SK-N-SH treated with all-trans-retinoic acid at 6 μM for 48 hours (cell line): ENCODE data around the gene TAF1L.

Experiments
- ATAC-seq: fragments of 200-7000 bp; cut with Tn5 transposase; 3 replicates; pipeline ENCODE4 v1.9.1; 2020; ENCODE audit warnings: mild to moderate bottlenecking, moderate library complexity
- ARNTL ChIP-seq: fragments of 450-650 bp; formaldehyde crosslinking; IDR thresholded peaks from 2 replicates; pipeline ENCODE4 v1.5.0; 2020; ENCODE audit warnings: low read depth, mild to moderate bottlenecking, moderate library complexity, borderline replicate concordance
- BACH2 ChIP-seq: fragments of 250-450 bp; sonication (Bioruptor Pico); IDR thresholded peaks from 2 replicates; pipeline ENCODE4 v1.9.0; 2021; ENCODE audit warnings: mild to moderate bottlenecking, borderline replicate concordance
- CREB5 ChIP-seq: fragments of 250-450 bp; sonication (Bioruptor Pico); IDR thresholded peaks from 2 replicates; pipeline ENCODE4 v1.5.1; 2020; ENCODE audit warnings: low read depth, mild to moderate bottlenecking, moderate library complexity
- CSDC2 ChIP-seq: fragments of 250-450 bp; sonication (Bioruptor Pico); IDR thresholded peaks from 2 replicates; pipeline ENCODE4 v1.5.0; 2020; ENCODE audit warnings: mild to moderate bottlenecking, moderate library complexity
- CSRNP3 ChIP-seq: fragments of 250-450 bp; sonication (Bioruptor Pico); IDR thresholded peaks from 2 replicates; pipeline ENCODE4 v1.5.1; 2021; ENCODE audit warnings: mild to moderate bottlenecking, moderate library complexity
- ESRRG ChIP-seq: fragments of 250-450 bp; sonication (Bioruptor Pico); IDR thresholded peaks from 2 replicates; pipeline ENCODE4 v1.6.1; 2021; ENCODE audit warnings: mild to moderate bottlenecking
- ISL1 ChIP-seq: fragments of 250-450 bp; sonication (Bioruptor Pico); IDR thresholded peaks from 2 replicates; pipeline ENCODE4 v2.1.2; 2022; ENCODE audit warnings: mild to moderate bottlenecking, moderate library complexity
- OSR1 ChIP-seq: fragments of 250-450 bp; sonication (Bioruptor Pico); IDR thresholded peaks from 2 replicates; pipeline ENCODE4 v1.8.0; 2022; ENCODE audit warnings: moderate library complexity, mild to moderate bottlenecking, inconsistent platforms
- PATZ1 ChIP-seq: fragments of 250-450 bp; sonication (Bioruptor Pico); IDR thresholded peaks from 2 replicates; pipeline ENCODE4 v1.8.0; 2020; ENCODE audit warnings: mild to moderate bottlenecking, moderate library complexity, borderline replicate concordance
- POU6F1 ChIP-seq: fragments of 250-450 bp; sonication (Bioruptor Pico); IDR thresholded peaks from 2 replicates; pipeline ENCODE4 v1.8.0; 2021; ENCODE audit warnings: low read depth, mild to moderate bottlenecking, moderate library complexity, borderline replicate concordance
- PPARA ChIP-seq: fragments of 250-450 bp; sonication (Bioruptor Pico); IDR thresholded peaks from 2 replicates; pipeline ENCODE4 v1.5.0; 2020; ENCODE audit warnings: mild to moderate bottlenecking, borderline replicate concordance
- RARB ChIP-seq: fragments of 250-450 bp; sonication (Bioruptor Pico); IDR thresholded peaks from 2 replicates; pipeline ENCODE4 v1.8.0; 2021; ENCODE audit warnings: mild to moderate bottlenecking, moderate library complexity
- TCF4 ChIP-seq: fragments of 250-450 bp; sonication (Bioruptor Pico); IDR thresholded peaks from 2 replicates; pipeline ENCODE4 v1.8.0; 2021; ENCODE audit warnings: mild to moderate bottlenecking, moderate library complexity, borderline replicate concordance
- TOX ChIP-seq: fragments of 250-450 bp; sonication (Bioruptor Pico); IDR thresholded peaks from 2 replicates; pipeline ENCODE4 v1.8.0; 2021; ENCODE audit warnings: mild to moderate bottlenecking, moderate library complexity, borderline replicate concordance
- TSHZ2 ChIP-seq: fragments of 250-450 bp; sonication (Bioruptor Pico); IDR thresholded peaks from 2 replicates; pipeline ENCODE4 v1.5.0; 2020; ENCODE audit warnings: mild to moderate bottlenecking, moderate library complexity
- ZC3H10 ChIP-seq: fragments of 250-450 bp; sonication (Bioruptor Pico); IDR thresholded peaks from 2 replicates; pipeline ENCODE4 v1.5.1; 2021; ENCODE audit warnings: mild to moderate bottlenecking, moderate library complexity
- ZFP3 ChIP-seq: fragments of 250-450 bp; sonication (Bioruptor Pico); IDR thresholded peaks from 2 replicates; pipeline ENCODE4 v1.5.0; 2020; ENCODE audit warnings: mild to moderate bottlenecking, moderate library complexity
- ZFP30 ChIP-seq: fragments of 450-650 bp; formaldehyde crosslinking; IDR thresholded peaks from 2 replicates; pipeline ENCODE4 v1.5.0; 2022; ENCODE audit warnings: mild to moderate bottlenecking, moderate library complexity
- ZNF565 ChIP-seq: fragments of 450-650 bp; formaldehyde crosslinking; conservative IDR thresholded peaks from 2 replicates; pipeline ENCODE4 v1.5.0; 2020; ENCODE audit warnings: low read depth, mild to moderate bottlenecking, moderate library complexity
- ZNF70 ChIP-seq: fragments of 450-650 bp; formaldehyde crosslinking; IDR thresholded peaks from 2 replicates; pipeline ENCODE4 v1.5.0; 2020; ENCODE audit warnings: mild to moderate bottlenecking, moderate library complexity
- ZNF8 ChIP-seq: fragments of 450-650 bp; formaldehyde crosslinking; IDR thresholded peaks from 2 replicates; pipeline ENCODE4 v1.5.0; 2020; ENCODE audit warnings: mild to moderate bottlenecking, moderate library complexity

TAF1L gene

GRCh38 chr9:32581512-32582143 is 53.8 kb downstream of the TAF1L start:
- ATAC-seq = peak; percentile 89
- TF ChIP-seq TSHZ2 (CRISPR knock-in tag) = no peak
- no peak for TF ChIP-seq ZNF70 (CRISPR knock-in tag)
- TF ChIP-seq ZC3H10 (CRISPR knock-in tag) = no peak
- no peak for TF ChIP-seq BACH2 (CRISPR knock-in tag)
- no peak for TF ChIP-seq ESRRG (CRISPR knock-in tag)
- TF ChIP-seq ARNTL (CRISPR knock-in tag) = no peak
- no peak for TF ChIP-seq RARB (CRISPR knock-in tag)
- no peak for TF ChIP-seq ZFP30
- no peak for TF ChIP-seq PPARA (CRISPR knock-in tag)
- TF ChIP-seq TCF4 = no peak
- no peak for TF ChIP-seq CSDC2 (CRISPR knock-in tag)
- no peak for TF ChIP-seq ISL1 (CRISPR knock-in tag)
- TF ChIP-seq, all 23 proteins: peak for 0

- ATAC-seq = no peak
- TF ChIP-seq POU6F1 (CRISPR knock-in tag) (no peak), ZNF565 (no peak), TCF4 (no peak), RARB (CRISPR knock-in tag) (no peak), OSR1 (CRISPR knock-in tag) (no peak), TOX (CRISPR knock-in tag) (no peak), ZFP3 (CRISPR knock-in tag) (no peak), CSRNP3 (CRISPR knock-in tag) (no peak), ARNTL (CRISPR knock-in tag) (no peak), CREB5 (CRISPR knock-in tag) (no peak), ZNF70 (CRISPR knock-in tag) (no peak), PATZ1 (CRISPR knock-in tag) (no peak), ZNF8 (CRISPR knock-in tag) (no peak), ZC3H10 (CRISPR knock-in tag) (no peak)
Measured at GRCh38 chr9:32580631-32581300, 54.7 kb downstream of the TAF1L start.
